ENCODE measurements around the gene IDH3G. TPM values are rescaled to one million over a fixed set of nuclear protein-coding genes. Genes with fewer than 3 reads are reported as not detected.

Gene IDH3G
- total and polyA plus RNA-seq, 9 donors, result 41.3 to 58.5 (median 53.7) TPM

DNA sequence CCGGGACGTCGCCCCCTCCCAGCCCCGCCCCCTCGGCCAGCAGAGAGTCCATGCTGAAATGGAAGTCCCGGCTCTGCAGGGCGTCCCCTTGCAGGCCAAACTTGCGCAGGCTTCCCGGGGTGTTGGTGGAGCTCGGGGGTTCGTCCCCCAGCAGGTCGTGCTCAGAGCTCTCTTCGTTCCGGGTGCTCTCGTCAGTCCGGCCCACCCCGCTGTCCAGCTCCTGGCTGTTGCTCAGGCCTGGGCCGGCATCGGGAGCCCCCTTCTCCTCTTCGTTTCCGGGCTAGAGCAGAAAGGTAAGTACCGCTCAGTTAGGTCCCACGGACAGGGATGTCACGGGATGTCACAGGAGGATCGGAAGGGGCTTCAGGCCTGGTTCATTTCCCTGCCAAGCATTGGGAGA is 10.4 kb upstream of the IDH3G start:
- 90 to 93% (median 93%) methylated on average over 25 of the region's 25 CpGs for WGBS, 3 donors
- H3K27ac ChIP-seq, result no peak overlapping the region
- TF ChIP-seq POLR2A (IDR thresholded peaks at IDR 0.05) (no peak), EP300 (IDR thresholded peaks at IDR 0.05) (no peak)
- TF ChIP-seq, protein P1, sequence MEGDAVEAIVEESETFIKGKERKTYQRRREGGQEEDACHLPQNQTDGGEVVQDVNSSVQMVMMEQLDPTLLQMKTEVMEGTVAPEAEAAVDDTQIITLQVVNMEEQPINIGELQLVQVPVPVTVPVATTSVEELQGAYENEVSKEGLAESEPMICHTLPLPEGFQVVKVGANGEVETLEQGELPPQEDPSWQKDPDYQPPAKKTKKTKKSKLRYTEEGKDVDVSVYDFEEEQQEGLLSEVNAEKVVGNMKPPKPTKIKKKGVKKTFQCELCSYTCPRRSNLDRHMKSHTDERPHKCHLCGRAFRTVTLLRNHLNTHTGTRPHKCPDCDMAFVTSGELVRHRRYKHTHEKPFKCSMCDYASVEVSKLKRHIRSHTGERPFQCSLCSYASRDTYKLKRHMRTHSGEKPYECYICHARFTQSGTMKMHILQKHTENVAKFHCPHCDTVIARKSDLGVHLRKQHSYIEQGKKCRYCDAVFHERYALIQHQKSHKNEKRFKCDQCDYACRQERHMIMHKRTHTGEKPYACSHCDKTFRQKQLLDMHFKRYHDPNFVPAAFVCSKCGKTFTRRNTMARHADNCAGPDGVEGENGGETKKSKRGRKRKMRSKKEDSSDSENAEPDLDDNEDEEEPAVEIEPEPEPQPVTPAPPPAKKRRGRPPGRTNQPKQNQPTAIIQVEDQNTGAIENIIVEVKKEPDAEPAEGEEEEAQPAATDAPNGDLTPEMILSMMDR (IDR thresholded peaks at IDR 0.05), result no peak
- no peaks in the 10 kb centered on the region for H3K9me3 ChIP-seq
- no peaks in the 10 kb centered on the region for H3K4me1 ChIP-seq (ENCODE audit: insufficient read depth)
- DNase-seq, result no peak
- H3K4me3 ChIP-seq, result no peak overlapping the region
- intact Hi-C loops (cut with DNase I), result no loop called here
- no peaks in the 10 kb centered on the region for H3K36me3 ChIP-seq
- no peaks in the 10 kb centered on the region for H3K27me3 ChIP-seq

GRCh38 chrX:153804100-153804595 is 10.0 kb upstream of the IDH3G start:
- peak in 1 of 5 donors; percentile 7 for DNase-seq
- Histone ChIP-seq H3K4me3 (no peak overlapping the region), H3K36me3 (no peaks in the 10 kb centered on the region), H3K9me3 (no peaks in the 10 kb centered on the region), H3K27ac (no peak overlapping the region), H3K27me3 (no peaks in the 10 kb centered on the region), H3K4me1 (ENCODE audit: insufficient read depth) (no peaks in the 10 kb centered on the region)
- WGBS, 3 donors, result 91 to 96% (median 94%) methylated on average over 20 to 34 of the region's 34 CpGs
- TF ChIP-seq POLR2A (IDR thresholded peaks at IDR 0.05), result no peak
- TF ChIP-seq, protein P1 (IDR thresholded peaks at IDR 0.05), result no peak
- TF ChIP-seq EP300 (IDR thresholded peaks at IDR 0.05), result no peak
- intact Hi-C loops (cut with DNase I), result no loop called here

GRCh38 chrX:153803211-153804099 is 9.3 kb upstream of the IDH3G start:
- Histone ChIP-seq H3K27me3 (no peaks in the 10 kb centered on the region), H3K27ac (no peak overlapping the region), H3K9me3 (no peaks in the 10 kb centered on the region), H3K4me3 (no peak overlapping the region), H3K4me1 (ENCODE audit: insufficient read depth) (no peaks in the 10 kb centered on the region), H3K36me3 (no peaks in the 10 kb centered on the region)
- peak in 1 of 5 donors; percentile 8 for DNase-seq
- intact Hi-C loops (cut with DNase I), result no loop called here
- TF ChIP-seq POLR2A (IDR thresholded peaks at IDR 0.05) (no peak), EP300 (IDR thresholded peaks at IDR 0.05) (no peak)
- TF ChIP-seq, protein P1 (IDR thresholded peaks at IDR 0.05), result no peak
- 90 to 94% (median 93%) methylated on average over 81 to 87 of the region's 87 CpGs for WGBS, 3 donors

- no peaks in the 10 kb centered on the region for H3K4me1 ChIP-seq (ENCODE audit: insufficient read depth)
- no peak overlapping the region for H3K4me3 ChIP-seq
- no peak overlapping the region for H3K27ac ChIP-seq
- no peaks in the 10 kb centered on the region for H3K27me3 ChIP-seq
- 54 to 60% (median 59%) methylated on average over 14 of the region's 14 CpGs for WGBS, 3 donors
- intact Hi-C loops (cut with DNase I), result no loop called here
- DNase-seq, result no peak
- H3K9me3 ChIP-seq, result no peaks in the 10 kb centered on the region
- no peaks in the 10 kb centered on the region for H3K36me3 ChIP-seq
- TF ChIP-seq EP300 (IDR thresholded peaks at IDR 0.05), result no peak
- no peak for TF ChIP-seq POLR2A (IDR thresholded peaks at IDR 0.05)
- TF ChIP-seq, protein P1 (IDR thresholded peaks at IDR 0.05), result no peak
Measured at GRCh38 chrX:153802513-153803045, 8.4 kb upstream of the IDH3G start.
